AG04450 (cell line): ENCODE measurements around the gene TCOF1. TPM values are rescaled to one million over a fixed set of nuclear protein-coding genes. Genes with fewer than 3 reads are reported as not detected.
A peak's percentile ranks its signal among the peaks of the same experiment; 100 is the strongest.

Experiments used
- CTCF ChIA-PET: fragments of 300-600, 350-600 bp; formaldehyde crosslinking; extraction: SDS; loops from one replicate; lab custom pipeline; 2022; ENCODE audit warnings: antibody characterized with exemption, inconsistent platforms; lab: Charles Lee
- POLR2A ChIA-PET: fragments of 350-600 bp; formaldehyde crosslinking; extraction: SDS; loops from one replicate; lab custom pipeline; 2021; ENCODE audit warnings: antibody characterized with exemption, inconsistent platforms; lab: Yijun Ruan, JAX
- DNase-seq: peaks from one replicate; pipeline ENCODE4 v3.0.0-alpha.2; 2011; ENCODE audit warnings: low read depth, low spot score
- H3K27ac ChIP-seq: one replicate; pipeline ENCODE4 v1.5.1; 2012; ENCODE audit warnings: low read depth, low read length, control low read depth
- H3K27me3 ChIP-seq: one replicate; pipeline ENCODE4 v1.6.0; 2012; ENCODE audit warnings: low read length; ENCODE audit not compliant: control insufficient read depth, insufficient read depth
- H3K4me3 ChIP-seq: 2 replicates; pipeline ENCODE4 v1.5.1; 2011; ENCODE audit warnings: mild to moderate bottlenecking, low read depth, low read length, control low read depth
- H3K9me3 ChIP-seq: 2 replicates; pipeline ENCODE4 v1.5.1; 2012; ENCODE audit warnings: low read length; ENCODE audit not compliant: control insufficient read depth, insufficient read depth
- CTCF ChIP-seq: IDR thresholded peaks from 2 replicates; pipeline ENCODE4 v1.5.1; 2011; ENCODE audit warnings: low read depth, low read length, control low read depth, inconsistent platforms
- polyA plus RNA-seq: library from polyadenylated mRNA; depleted of rRNA; stranded (reverse); fragments of >200 nt; gene quantifications from 2 replicates; pipeline ENCODE4 v1.2.3, GENCODE V29; 2011

The TCOF1 gene
- polyA plus RNA-seq, 1 experiment, result 6.5 TPM

- ChIA-PET POLR2A (interaction anchor here (0.7 to 1.2 kb wide), 2 partner anchors 39 to 41 kb away, joined by 3 to 4 read pairs; no protein-coding TSS in a partner anchor), CTCF (interaction anchor here (1.1 to 1.3 kb wide), 2 partner anchors 78 to 92 kb away, joined by 4 read pairs; no protein-coding TSS in a partner anchor)
- H3K9me3 ChIP-seq, result no peaks in the 10 kb centered on the region
- no peak overlapping the region for H3K27ac ChIP-seq
- TF ChIP-seq CTCF, result no peak
- no peaks in the 10 kb centered on the region for H3K27me3 ChIP-seq
- H3K4me3 ChIP-seq, result peak overlapping the region; percentile 80
- no peak for DNase-seq
Observed at GRCh38 chr5:150358261-150359095, 981 bp downstream of the TCOF1 start.

- DNase-seq, result no peak
- ChIA-PET CTCF (no interaction called here), POLR2A (no interaction called here)
- H3K4me3 ChIP-seq, result no peak overlapping the region
- no peaks in the 10 kb centered on the region for H3K9me3 ChIP-seq
- no peak for TF ChIP-seq CTCF
- H3K27me3 ChIP-seq, result no peaks in the 10 kb centered on the region
- no peak overlapping the region for H3K27ac ChIP-seq
Observed at GRCh38 chr5:150361301-150361700, 3.8 kb downstream of the TCOF1 start.

- CTCF ChIA-PET, result interaction anchor here (1.8 kb wide), 1 partner anchor 12 kb away, joined by 5 read pairs; no protein-coding TSS in a partner anchor
- DNase-seq, result no peak
- Histone ChIP-seq H3K27ac (no peak overlapping the region), H3K4me3 (no peak overlapping the region), H3K9me3 (no peaks in the 10 kb centered on the region), H3K27me3 (no peaks in the 10 kb centered on the region)
- POLR2A ChIA-PET, result no interaction called here
- no peak for TF ChIP-seq CTCF
Observed at GRCh38 chr5:150363185-150363584, 5.7 kb downstream of the TCOF1 start.

GRCh38 chr5:150364004-150364403 lies 6.5 kb downstream of the TCOF1 start:
- TF ChIP-seq CTCF, result no peak
- H3K4me3 ChIP-seq, result no peak overlapping the region
- ChIA-PET CTCF (interaction anchor here (1.8 kb wide), 1 partner anchor 13 kb away, joined by 5 read pairs; no protein-coding TSS in a partner anchor), POLR2A (no interaction called here)
- no peaks in the 10 kb centered on the region for H3K9me3 ChIP-seq
- DNase-seq, result no peak
- no peaks in the 10 kb centered on the region for H3K27me3 ChIP-seq
- H3K27ac ChIP-seq, result no peak overlapping the region

GRCh38 chr5:150368526-150368925 lies 11.0 kb downstream of the TCOF1 start:
- H3K9me3 ChIP-seq, result no peaks in the 10 kb centered on the region
- ChIA-PET CTCF (no interaction called here), POLR2A (no interaction called here)
- H3K27me3 ChIP-seq, result no peaks in the 10 kb centered on the region
- no peak for TF ChIP-seq CTCF
- H3K4me3 ChIP-seq, result no peak overlapping the region
- DNase-seq, result no peak
- H3K27ac ChIP-seq, result no peak overlapping the region
